Hepatocyte (in vitro differentiated cells): Measurements from ENCODE around the gene KIAA1958.

Experiments
- EZH2phosphoT487 ChIP-seq: fragments of 200-600 bp; sonication (generic); IDR thresholded peaks from one replicate; pipeline ENCODE4 v1.6.1; 2018; ENCODE audit warnings: antibody characterized with exemption, mild to moderate bottlenecking, low read depth, moderate library complexity; ENCODE audit not compliant: unreplicated experiment, severe bottlenecking
- TF ChIP-seq, protein P1 (sequence below): fragments of 200-600 bp; sonication (generic); IDR thresholded peaks from 2 replicates; pipeline ENCODE4 v1.5.1; 2016; ENCODE audit warnings: antibody characterized with exemption, mild to moderate bottlenecking; ENCODE audit not compliant: poor library complexity

- TF ChIP-seq, protein P1, sequence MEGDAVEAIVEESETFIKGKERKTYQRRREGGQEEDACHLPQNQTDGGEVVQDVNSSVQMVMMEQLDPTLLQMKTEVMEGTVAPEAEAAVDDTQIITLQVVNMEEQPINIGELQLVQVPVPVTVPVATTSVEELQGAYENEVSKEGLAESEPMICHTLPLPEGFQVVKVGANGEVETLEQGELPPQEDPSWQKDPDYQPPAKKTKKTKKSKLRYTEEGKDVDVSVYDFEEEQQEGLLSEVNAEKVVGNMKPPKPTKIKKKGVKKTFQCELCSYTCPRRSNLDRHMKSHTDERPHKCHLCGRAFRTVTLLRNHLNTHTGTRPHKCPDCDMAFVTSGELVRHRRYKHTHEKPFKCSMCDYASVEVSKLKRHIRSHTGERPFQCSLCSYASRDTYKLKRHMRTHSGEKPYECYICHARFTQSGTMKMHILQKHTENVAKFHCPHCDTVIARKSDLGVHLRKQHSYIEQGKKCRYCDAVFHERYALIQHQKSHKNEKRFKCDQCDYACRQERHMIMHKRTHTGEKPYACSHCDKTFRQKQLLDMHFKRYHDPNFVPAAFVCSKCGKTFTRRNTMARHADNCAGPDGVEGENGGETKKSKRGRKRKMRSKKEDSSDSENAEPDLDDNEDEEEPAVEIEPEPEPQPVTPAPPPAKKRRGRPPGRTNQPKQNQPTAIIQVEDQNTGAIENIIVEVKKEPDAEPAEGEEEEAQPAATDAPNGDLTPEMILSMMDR: no peak
- TF ChIP-seq EZH2phosphoT487: no peak
Measured at GRCh38 chr9:112495614-112496013, 9.0 kb downstream of the KIAA1958 start.
